ENCODE measurements around the gene ZNF217. TPM values are rescaled to one million over a fixed set of nuclear protein-coding genes. Genes with fewer than 3 reads are reported as not detected.
"Not testable (repeated sequence)": the region's sequence is repeated elsewhere in the genome, so short reads cannot be mapped to it uniquely, and the experiment has no call there.

ZNF217 gene
- total RNA-seq, 1 donor from 2014 or later, result 83.5 TPM

DNA sequence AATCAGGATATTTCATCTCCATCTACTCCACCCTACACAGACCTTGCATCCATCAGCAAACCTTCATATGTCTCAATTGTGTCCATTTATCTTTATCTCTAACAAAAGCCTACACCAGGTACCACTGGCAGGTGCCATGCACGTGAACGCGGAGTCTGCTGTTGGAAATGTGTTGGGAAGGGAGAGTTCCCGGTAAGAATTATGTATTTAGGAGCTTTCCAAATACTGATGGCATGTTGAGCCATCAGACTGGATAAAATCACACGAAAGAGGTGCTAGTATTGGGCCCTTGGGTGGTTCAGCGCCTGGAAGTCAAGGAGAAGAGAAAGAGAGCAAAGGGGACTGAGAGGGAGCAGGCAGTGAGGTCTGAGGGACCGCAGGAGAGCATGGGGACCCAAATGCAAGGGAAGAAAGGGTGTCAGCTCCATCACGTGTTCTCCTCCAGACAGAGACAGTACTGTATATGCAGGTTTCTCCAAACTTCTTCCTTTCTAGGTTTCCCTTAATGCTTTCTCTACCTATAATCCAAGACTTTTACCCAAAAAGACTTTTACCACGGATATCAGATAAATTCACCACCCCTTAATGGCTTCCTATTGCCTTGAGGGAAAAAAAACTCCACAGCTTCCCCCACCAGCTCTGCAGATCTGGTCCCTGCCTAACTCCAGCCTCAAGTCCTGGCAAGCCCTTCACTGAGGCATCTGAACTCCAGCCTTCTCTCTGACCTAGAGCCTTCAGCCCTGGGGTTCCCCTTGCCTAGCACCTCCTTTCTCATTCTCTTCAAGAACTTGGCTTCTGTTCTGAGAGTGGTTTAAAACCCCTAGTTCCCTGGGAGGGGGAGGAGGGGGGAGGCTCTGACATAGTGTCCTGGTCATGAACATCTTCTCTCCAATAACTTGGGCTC, 4.8 kb upstream of the ZNF217 start:
- intact Hi-C loops (cut with micrococcal nuclease), result loop anchor here (10.0 kb wide), 1 partner anchor 606 kb away; the partner anchor contains the start of gene PFDN4

DNA sequence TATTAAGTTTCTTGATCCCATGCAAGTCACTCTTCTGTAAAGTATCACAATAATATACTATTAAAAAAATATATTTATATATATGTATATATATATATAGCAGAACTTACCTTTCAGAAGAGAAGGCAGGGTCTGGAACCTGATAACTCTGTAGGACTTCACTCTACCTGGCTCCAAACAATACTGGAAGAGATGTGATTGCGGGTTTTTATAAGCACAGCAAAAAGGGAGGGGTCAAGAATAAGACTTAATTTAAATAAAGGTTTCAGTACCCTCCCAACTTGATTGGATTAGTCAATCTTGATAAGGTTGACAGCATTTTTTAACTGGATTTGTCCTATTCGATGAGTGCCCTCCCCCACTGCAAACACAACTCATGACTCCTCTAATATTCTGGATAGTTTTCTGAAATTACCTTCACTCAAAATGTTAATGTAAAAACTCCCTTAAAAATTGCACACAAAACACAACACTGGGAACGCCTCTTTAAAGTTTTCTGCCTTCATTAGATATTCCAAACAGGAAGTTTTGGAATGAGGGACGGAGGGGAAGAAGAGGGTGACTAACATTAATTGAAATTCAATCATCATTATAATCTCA, 4.0 kb upstream of the ZNF217 start:
- intact Hi-C loops (cut with micrococcal nuclease), result loop anchor here (10.0 kb wide), 1 partner anchor 607 kb away; the partner anchor contains the start of gene PFDN4

- intact Hi-C loops (cut with micrococcal nuclease), result loop anchor here (10.0 kb wide), 1 partner anchor 608 kb away; the partner anchor contains the start of gene PFDN4
Observed at GRCh38 chr20:53597030-53597482, 3.4 kb upstream of the ZNF217 start.

DNA sequence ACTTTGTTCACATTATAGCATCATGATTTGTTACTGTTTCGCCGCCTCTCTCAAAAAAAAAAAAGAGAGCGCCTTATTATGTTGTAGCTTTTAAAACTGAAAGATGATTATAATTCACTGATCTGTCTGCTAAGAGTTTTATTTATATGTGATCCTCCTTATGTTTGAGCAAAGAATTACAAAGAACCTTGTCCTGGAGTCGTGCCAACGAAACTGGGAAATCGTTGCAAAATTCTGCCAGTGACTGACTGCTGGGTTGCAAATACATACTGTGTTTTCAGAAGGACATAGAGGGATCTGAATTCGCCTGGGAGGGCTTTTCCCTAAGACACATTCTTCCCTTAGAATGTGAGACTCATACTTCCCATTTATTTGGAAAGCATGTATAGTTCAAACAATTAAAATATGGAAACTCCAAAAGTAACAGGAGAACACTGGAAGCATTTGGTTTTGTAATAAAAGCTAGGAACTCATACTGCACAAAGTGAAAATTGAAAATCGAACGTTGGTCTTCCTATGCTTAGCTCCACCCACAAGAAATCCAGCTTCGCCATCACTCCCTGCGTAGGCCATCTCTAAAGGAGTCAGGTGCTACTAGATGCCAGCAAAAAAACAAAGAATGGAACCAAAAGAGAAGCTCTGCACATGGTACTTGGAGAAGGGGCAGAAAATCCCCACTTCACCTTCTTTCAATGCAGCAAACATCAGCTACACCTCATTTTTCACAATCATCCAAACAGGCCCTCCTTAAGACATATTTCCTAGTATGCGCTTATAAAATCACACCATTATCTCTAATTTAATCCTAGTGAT, 2.8 kb upstream of the ZNF217 start:
- intact Hi-C loops (cut with micrococcal nuclease), result loop anchor here (1.0 to 10.0 kb wide), 3 partner anchors 13 to 608 kb away; partner anchors contain the start of gene PFDN4

- intact Hi-C loops (cut with micrococcal nuclease), result loop anchor here (1.0 to 10.0 kb wide), 5 partner anchors 14 to 609 kb away; partner anchors contain the start of gene PFDN4
Observed at GRCh38 chr20:53595742-53596141, 2.1 kb upstream of the ZNF217 start.

DNA sequence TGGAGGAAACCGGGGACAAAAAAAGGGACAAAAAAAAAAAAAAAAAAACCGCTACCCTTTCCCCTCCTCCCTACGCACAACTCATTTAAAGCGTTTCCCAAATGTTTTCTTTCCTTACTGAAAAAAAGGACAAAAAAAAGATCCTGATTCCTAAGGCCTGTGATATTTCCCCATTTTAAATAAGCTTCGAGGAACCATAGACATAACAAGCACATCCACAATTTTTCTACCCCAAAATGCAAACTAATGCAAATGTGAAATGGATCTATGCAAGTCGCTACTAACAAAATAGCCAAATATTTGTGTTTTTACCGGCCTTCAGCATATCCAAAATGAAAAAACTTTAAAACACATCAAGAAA, 1.4 kb upstream of the ZNF217 start:
- intact Hi-C loops (cut with micrococcal nuclease), result loop anchor here (2.0 to 10.0 kb wide), 3 partner anchors 16 to 610 kb away; partner anchors contain the start of gene PFDN4

DNA sequence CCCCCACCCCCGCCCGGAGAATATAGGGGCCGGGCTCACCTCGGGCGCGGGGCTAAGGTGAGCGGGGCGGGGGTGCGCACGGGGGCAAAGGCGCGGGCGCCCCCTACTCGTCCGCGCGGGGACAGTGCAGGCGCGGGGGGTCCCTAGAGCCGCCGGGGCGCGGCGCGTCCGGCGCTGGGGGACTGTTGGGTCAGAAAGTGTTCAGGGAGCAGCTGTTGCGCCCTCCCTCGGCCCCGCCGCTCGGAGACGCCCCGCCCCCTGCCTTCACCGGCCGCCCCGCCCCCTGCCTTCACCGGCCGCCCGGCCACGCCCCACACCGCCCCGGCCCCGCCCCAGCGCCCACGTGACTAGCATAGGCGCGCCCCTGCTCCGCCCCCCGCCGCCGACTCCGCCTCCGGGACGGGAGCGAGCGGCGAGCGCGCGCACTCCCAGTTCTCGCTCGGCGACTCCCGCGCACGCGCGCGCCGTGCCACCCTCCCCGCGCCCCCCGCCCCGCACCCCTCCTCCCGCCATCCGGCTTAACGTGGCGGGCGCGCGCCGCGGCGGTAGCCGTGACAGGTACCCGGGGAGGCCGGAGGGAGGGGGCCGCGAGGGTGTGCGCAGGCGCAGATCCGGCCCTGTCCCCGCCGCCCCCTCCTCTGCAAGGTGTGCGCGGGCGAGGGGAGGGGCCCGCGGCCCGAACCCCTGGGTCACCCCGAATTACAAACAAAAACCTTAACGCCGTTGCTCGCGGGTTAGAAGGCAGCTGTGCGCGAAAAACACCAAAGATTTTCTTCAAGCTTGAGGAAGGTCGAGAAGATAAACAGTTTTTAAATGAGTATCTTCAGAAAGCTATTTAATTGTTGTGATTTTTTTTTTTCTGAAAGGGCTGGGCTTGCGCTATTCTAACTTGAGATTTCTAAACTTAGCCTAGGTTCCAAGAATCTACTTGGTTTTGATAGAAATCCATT, 704 bp upstream of the ZNF217 start:
- intact Hi-C loops (cut with micrococcal nuclease), result loop anchor here (1.0 to 10.0 kb wide), 4 partner anchors 16 to 610 kb away; partner anchors contain the start of gene PFDN4

- intact Hi-C loops (cut with micrococcal nuclease), result loop anchor here (1.0 to 10.0 kb wide), 2 partner anchors 11 to 612 kb away; partner anchors contain the start of gene PFDN4
Observed at GRCh38 chr20:53592992-53593465, 610 bp downstream of the ZNF217 start.

GRCh38 chr20:53592454-53592991, 1.1 kb downstream of the ZNF217 start:
- intact Hi-C loops (cut with micrococcal nuclease), result loop anchor here (10.0 kb wide), 1 partner anchor 612 kb away; the partner anchor contains the start of gene PFDN4

GRCh38 chr20:53591941-53592441, 1.6 kb downstream of the ZNF217 start:
- intact Hi-C loops (cut with micrococcal nuclease), result loop anchor here (10.0 kb wide), 1 partner anchor 613 kb away; the partner anchor contains the start of gene PFDN4

- intact Hi-C loops (cut with micrococcal nuclease), result loop anchor here (10.0 kb wide), 1 partner anchor 614 kb away; the partner anchor contains the start of gene PFDN4
Observed at GRCh38 chr20:53591206-53591741, 2.4 kb downstream of the ZNF217 start.

- intact Hi-C loops (cut with micrococcal nuclease), result loop anchor here (10.0 kb wide), 1 partner anchor 614 kb away; the partner anchor contains the start of gene PFDN4
Observed at GRCh38 chr20:53590608-53591007, 3.0 kb downstream of the ZNF217 start.

GRCh38 chr20:53590122-53590521, 3.5 kb downstream of the ZNF217 start:
- intact Hi-C loops (cut with micrococcal nuclease), result loop anchor here (10.0 kb wide), 1 partner anchor 615 kb away; the partner anchor contains the start of gene PFDN4

DNA sequence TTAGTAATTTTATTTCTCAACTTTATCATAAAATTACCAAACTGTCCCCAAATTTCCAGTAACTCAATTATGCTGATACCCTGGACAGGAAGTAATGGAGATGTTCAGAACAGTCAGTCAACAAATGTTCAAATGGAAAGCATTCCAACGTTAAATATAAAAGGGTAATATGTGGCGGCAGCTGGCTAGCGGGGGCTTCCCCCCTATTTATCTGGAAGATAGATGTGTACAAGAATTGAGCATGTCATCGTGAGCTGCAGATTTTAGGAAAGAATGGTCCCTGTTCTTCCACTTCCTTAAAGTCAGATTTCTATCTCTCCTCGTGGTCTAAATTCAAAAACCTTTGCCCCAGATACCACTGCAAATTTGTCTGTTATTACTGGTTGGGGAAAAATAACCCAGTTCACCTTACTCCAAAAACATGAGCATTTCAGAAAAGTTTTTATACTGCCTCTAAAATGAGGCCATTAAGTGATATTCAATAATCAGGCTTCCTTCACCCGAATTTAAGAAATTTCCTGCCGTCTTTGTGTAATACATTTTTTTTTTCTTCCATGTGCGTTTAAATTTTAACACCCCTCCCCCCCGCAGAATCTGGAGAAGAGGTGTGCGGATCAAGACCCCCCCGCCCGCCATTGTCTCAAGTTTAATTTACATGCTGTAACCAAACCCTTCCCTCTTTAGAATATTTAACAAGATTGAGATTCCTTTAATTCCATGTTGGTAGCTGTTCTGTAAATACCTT, 4.1 kb downstream of the ZNF217 start:
- intact Hi-C loops (cut with micrococcal nuclease), result loop anchor here (10.0 kb wide), 1 partner anchor 615 kb away; the partner anchor contains the start of gene PFDN4

GRCh38 chr20:53587157-53587703, 6.4 kb downstream of the ZNF217 start:
- intact Hi-C loops (cut with micrococcal nuclease), result not testable (repeated sequence)

GRCh38 chr20:53586640-53587039, 7.0 kb downstream of the ZNF217 start:
- intact Hi-C loops (cut with micrococcal nuclease), result no loop called here

GRCh38 chr20:53585910-53586309, 7.7 kb downstream of the ZNF217 start:
- intact Hi-C loops (cut with micrococcal nuclease), result not testable (repeated sequence)

Data from T-helper 2 cell treated with Interferon-gamma antibody and Interleukin-4, amounts not matched to agents 100 ng/mL and 5 ng/mL, for 36 hours (primary cell).